T-cell (primary cell): ENCODE measurements around the gene TCP1. TPM values are rescaled to one million over a fixed set of nuclear protein-coding genes. Genes with fewer than 3 reads are reported as not detected.
"Not testable (repeated sequence)": the region's sequence is repeated elsewhere in the genome, so short reads cannot be mapped to it uniquely, and the experiment has no call there.

Source experiments
- ATAC-seq, 4 experiments: fragments of 200-7000 bp in 3 of 4; fragments of 150-1000 bp in 1 of 4; cut with Tn5 transposase; replicated peaks in 1 of 4; 1 replicate in 3 of 4; 2 replicates in 1 of 4; pipeline ENCODE4 v1.10.0; 2021; ENCODE audit warnings: moderate library complexity in 3 of 4, mild to moderate bottlenecking in 2 of 4, moderate number of reproducible peaks in 1 of 4
- CTCF ChIA-PET, 2 donors: fragments of 300-600 bp; sonication (Branson Sonifier 250); formaldehyde crosslinking; loops; one replicate each; lab custom pipeline; 2022; ENCODE audit warnings: antibody characterized with exemption in 2 of 2; lab: Charles Lee
- POLR2A ChIA-PET, 2 donors: fragments of 300-600 bp; sonication (Branson Sonifier 250); formaldehyde crosslinking; loops; one replicate each; lab custom pipeline; 2022; ENCODE audit warnings: antibody characterized with exemption in 2 of 2; lab: Charles Lee
- DNase-seq, 35 experiments: peaks; one replicate each; pipeline versions ENCODE4 v3.0.0 to v3.0.0-alpha.2; 2013 to 2023
- H3K27ac ChIP-seq: one replicate; pipeline ENCODE4 v1.5.1; 2013; ENCODE audit warnings: low read length
- H3K27me3 ChIP-seq, 2 experiments: replicated peaks in 1 of 2; 1 replicate in 1 of 2; 2 replicates in 1 of 2; pipeline versions ENCODE4 v1.6.1 to v1.7.0; 2013; ENCODE audit warnings: low read length in 1 of 2, mixed read lengths in 1 of 2; ENCODE audit not compliant: control insufficient read depth in 2 of 2, insufficient read depth in 2 of 2; ENCODE audit errors: extremely low read depth in 1 of 2
- H3K36me3 ChIP-seq, 2 donors: 1 replicate in 1 of 2; 2 replicates in 1 of 2; pipeline versions ENCODE4 v1.6.1 to v1.7.0; 2013; ENCODE audit warnings: low read length in 1 of 2; ENCODE audit not compliant: control insufficient read depth in 2 of 2, insufficient read depth in 1 of 2; ENCODE audit errors: extremely low read depth in 1 of 2
- H3K4me1 ChIP-seq, 2 experiments: 1 replicate in 1 of 2; 2 replicates in 1 of 2; pipeline versions ENCODE4 v1.6.1 to v1.7.0; 2013; ENCODE audit warnings: low read length in 2 of 2, mixed read lengths in 1 of 2; ENCODE audit not compliant: insufficient read depth in 2 of 2, control insufficient read depth in 1 of 2; ENCODE audit errors: extremely low read depth in 1 of 2
- H3K4me3 ChIP-seq, 2 donors: 1 replicate in 1 of 2; 2 replicates in 1 of 2; pipeline versions ENCODE4 v1.5.1 to v1.7.0; 2013; ENCODE audit warnings: mild to moderate bottlenecking in 2 of 2, low read length in 1 of 2, moderate library complexity in 1 of 2; ENCODE audit not compliant: control insufficient read depth in 1 of 2; ENCODE audit errors: extremely low read depth in 1 of 2
- H3K9me3 ChIP-seq: 2 replicates; pipeline ENCODE4 v1.7.0; 2013
- H3K27ac Mint-ChIP-seq, 2 donors: one replicate each; pipeline ENCODE4 v1.8.0; 2020 to 2021; ENCODE audit warnings: mild to moderate bottlenecking in 2 of 2, mixed read lengths in 2 of 2
- H3K27me3 Mint-ChIP-seq, 2 donors: one replicate each; pipeline ENCODE4 v1.8.0; 2021 to 2022; ENCODE audit warnings: mixed read lengths in 2 of 2
- H3K36me3 Mint-ChIP-seq: one replicate; pipeline ENCODE4 v1.8.0; 2021; ENCODE audit warnings: mixed read lengths
- H3K4me1 Mint-ChIP-seq, 3 donors: one replicate each; pipeline ENCODE4 v1.8.0; 2020 to 2022; ENCODE audit warnings: mixed read lengths in 3 of 3, mild to moderate bottlenecking in 1 of 3
- H3K4me3 Mint-ChIP-seq, 3 donors: one replicate each; pipeline ENCODE4 v1.8.0; 2020 to 2022; ENCODE audit warnings: mild to moderate bottlenecking in 3 of 3, mixed read lengths in 3 of 3, moderate library complexity in 3 of 3
- H3K9me3 Mint-ChIP-seq, 3 donors: one replicate each; pipeline ENCODE4 v1.8.0; 2020 to 2022; ENCODE audit warnings: mixed read lengths in 3 of 3
- WGBS: methylation state at CpG from one replicate; pipeline ENCODE4 v1.1.5; 2013; ENCODE audit warnings: missing lambda C conversion rate; ENCODE audit not compliant: insufficient coverage; 5-methylcytosine and 5-hydroxymethylcytosine counted together
- total RNA-seq, 35 experiments: library from RNA in 6 of 35; stranded (reverse) in 6 of 35; fragments of 120-200 nt in 1 of 35; gene quantifications; one replicate each; pipeline versions ENCODE4 v1.2.1 to v1.2.4 and lab custom pipeline; 2013 to 2026

Gene TCP1
- total RNA-seq, 5 donors from 2014 or later (not counting 1 experiment from before 2014, with no cell fraction given): 129 to 188 (median 146) TPM

DNA sequence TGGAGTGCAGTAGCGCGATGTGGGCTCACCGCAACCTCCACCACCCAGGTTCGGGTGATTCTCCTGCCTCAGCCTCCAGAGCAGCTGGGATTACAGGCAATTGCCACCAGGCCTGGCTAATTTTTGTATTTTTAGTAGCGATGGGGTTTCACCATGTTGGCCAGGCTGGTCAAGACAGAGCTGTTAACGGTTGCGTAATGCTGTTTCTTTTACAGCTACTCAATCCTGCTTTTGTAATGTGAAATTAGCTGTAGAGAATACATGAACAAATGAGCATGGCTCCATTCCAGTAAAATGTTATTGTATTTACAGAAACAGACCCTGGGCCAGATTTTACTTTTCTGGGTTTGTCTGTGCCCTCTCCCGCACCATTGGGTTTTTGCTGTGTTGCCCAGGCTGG lies 12.5 kb upstream of the TCP1 start:
- no peak overlapping the region for H3K4me3 Mint-ChIP-seq
- ATAC-seq (no peak), DNase-seq (no peak)
- ChIA-PET CTCF (interaction anchor here in 1 of 2 donors (0.6 kb wide), 1 partner anchor 18 kb away, joined by 5 read pairs; no protein-coding TSS in a partner anchor), POLR2A (interaction anchor here in 1 of 2 donors (0.6 kb wide), 1 partner anchor 78 kb away, joined by 3 read pairs; no protein-coding TSS in a partner anchor)
- H3K4me1 Mint-ChIP-seq: peaks cover 2 to 6% (median 3%) of the 10 kb centered on the region in 3 donors
- H3K27me3 Mint-ChIP-seq: no peaks in the 10 kb centered on the region
- no peak overlapping the region for H3K27ac Mint-ChIP-seq
- H3K9me3 ChIP-seq: no peaks in the 10 kb centered on the region
- H3K9me3 Mint-ChIP-seq: no peaks in the 10 kb centered on the region
- no peaks in the 10 kb centered on the region for H3K4me1 ChIP-seq
- no peak overlapping the region for H3K27ac ChIP-seq
- H3K36me3 ChIP-seq: peaks cover 0 to 30% of the 10 kb centered on the region in 2 donors
- H3K36me3 Mint-ChIP-seq: peaks cover 30% of the 10 kb centered on the region
- H3K4me3 ChIP-seq: no peak overlapping the region
- WGBS: 95% methylated on average over 4 of the region's 8 CpGs
- H3K27me3 ChIP-seq: no peaks in the 10 kb centered on the region

DNA sequence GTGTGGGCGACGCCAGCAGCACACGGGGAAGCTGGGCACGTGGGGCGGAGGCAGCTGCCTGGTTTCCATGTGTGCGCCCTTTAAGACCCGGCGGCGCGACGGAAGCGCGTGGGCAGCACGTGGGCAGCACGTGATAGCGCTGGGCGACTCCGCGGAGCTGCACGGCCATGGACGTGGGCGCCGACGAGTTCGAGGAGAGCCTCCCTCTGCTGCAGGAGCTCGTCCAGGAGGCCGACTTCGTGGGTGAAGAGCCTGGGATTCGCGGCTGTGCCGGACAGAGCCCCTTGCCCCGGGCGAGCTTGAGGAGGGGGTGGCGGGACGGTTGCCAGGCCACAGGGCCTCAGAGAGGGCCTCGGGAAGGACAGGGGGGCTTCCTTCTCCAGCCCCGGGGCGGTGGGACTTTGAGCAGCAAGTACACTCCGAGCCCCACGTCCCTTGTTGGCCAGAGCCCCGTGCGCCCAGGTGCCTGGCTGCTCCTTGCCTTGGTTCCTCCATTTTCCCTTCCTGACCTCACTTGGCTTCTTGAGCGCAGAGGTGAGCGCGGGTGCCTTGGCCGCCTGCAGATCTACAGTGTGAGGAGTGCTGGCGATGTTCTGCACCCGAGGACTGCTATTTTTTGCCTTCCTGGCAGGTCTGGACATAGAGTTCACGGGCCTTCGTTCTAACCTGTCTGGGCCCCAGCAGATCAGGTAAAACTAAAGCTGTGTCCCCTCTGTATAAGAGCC lies 10.9 kb upstream of the TCP1 start, which contains the start of gene PNLDC1:
PNLDC1 (plus strand) TSS at position 136 of the 725 bp plus-strand sequence; CDS start at position 168, 32 bp downstream.
- WGBS: 92% methylated on average over 41 of the region's 50 CpGs
- CTCF ChIA-PET: no interaction called here
- Mint-ChIP-seq H3K9me3 (no peaks in the 10 kb centered on the region), H3K36me3 (peaks cover 32% of the 10 kb centered on the region), H3K4me3 (peak within 1 kb of the TSS in 1 of 3 donors; percentile 39), H3K27me3 (no peaks in the 10 kb centered on the region), H3K4me1 (peaks cover 6 to 11% (median 11%) of the 10 kb centered on the region in 3 donors), H3K27ac (no peak within 1 kb of the TSS)
- Histone ChIP-seq H3K27me3 (no peaks in the 10 kb centered on the region), H3K36me3 (peaks cover 0 to 39% of the 10 kb centered on the region in 2 donors), H3K27ac (no peak within 1 kb of the TSS), H3K4me3 (no peak within 1 kb of the TSS), H3K9me3 (no peaks in the 10 kb centered on the region), H3K4me1 (peaks cover 0 to 3% of the 10 kb centered on the region in 2 experiments)
- ATAC-seq (peak in 1 of 4 experiments; percentile 59), DNase-seq (no peak)
- POLR2A ChIA-PET: no interaction called here

DNA sequence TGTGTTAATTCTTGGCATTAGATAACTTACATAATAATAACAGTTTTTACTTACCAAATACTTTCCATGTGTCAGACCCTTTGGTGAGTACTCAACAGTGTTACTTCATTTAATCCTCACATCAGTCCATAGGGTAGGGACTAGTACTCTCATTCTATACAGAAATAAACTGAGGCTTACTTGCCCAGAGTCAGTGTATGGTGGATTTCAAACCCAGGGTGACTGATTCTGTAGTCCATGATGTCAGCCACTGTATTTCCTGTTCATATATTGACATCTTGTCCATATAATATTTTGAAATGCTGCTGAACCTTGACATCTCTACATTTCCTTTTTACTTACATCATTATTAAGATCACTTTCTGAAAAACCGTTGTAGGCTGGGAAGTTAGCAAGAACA lies 8.2 kb upstream of the TCP1 start:
- ATAC-seq: no peak
- no peaks in the 10 kb centered on the region for H3K27me3 Mint-ChIP-seq
- H3K9me3 ChIP-seq: no peaks in the 10 kb centered on the region

DNA sequence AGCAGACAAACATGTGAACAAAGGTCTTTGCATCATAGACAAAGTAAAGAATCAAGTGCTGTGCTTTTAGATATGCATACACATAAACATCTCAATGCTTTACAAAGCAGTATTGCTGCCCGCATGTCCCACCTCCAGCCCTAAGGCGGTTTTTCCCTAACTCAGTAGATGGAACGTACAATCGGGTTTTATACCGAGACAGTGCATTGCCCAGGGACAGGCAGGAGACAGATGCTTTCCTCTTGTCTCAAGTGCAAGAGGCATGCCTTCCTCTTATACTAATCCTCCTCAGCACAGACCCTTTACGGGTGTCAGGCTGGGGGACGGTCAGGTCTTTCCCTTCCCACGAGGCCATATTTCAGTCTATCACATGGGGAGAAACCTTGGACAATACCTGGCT lies 5.6 kb upstream of the TCP1 start:
- H3K36me3 ChIP-seq: peaks cover 4 to 64% of the 10 kb centered on the region in 2 donors
- H3K27me3 ChIP-seq, H3K27me3 Mint-ChIP-seq, POLR2A ChIA-PET, H3K9me3 Mint-ChIP-seq, ATAC-seq, H3K4me3 Mint-ChIP-seq, DNase-seq, CTCF ChIA-PET, H3K9me3 ChIP-seq, H3K27ac ChIP-seq, H3K4me3 ChIP-seq, H3K27ac Mint-ChIP-seq: not testable (repeated sequence)
- H3K36me3 Mint-ChIP-seq: peaks cover 55% of the 10 kb centered on the region
- H3K4me1 Mint-ChIP-seq: peaks cover 45 to 49% (median 48%) of the 10 kb centered on the region in 3 donors
- peaks cover 16 to 25% of the 10 kb centered on the region in 2 experiments for H3K4me1 ChIP-seq
- 83% methylated on average over 7 of the region's 8 CpGs for WGBS

More for the DNA sequence above, 8.2 kb upstream of the TCP1 start:
- Mint-ChIP-seq H3K4me3 (no peak overlapping the region), H3K27ac (no peak overlapping the region), H3K36me3 (peaks cover 45% of the 10 kb centered on the region), H3K4me1 (peaks cover 25 to 27% (median 27%) of the 10 kb centered on the region in 3 donors), H3K9me3 (no peaks in the 10 kb centered on the region)
- CTCF ChIA-PET: no interaction called here
- POLR2A ChIA-PET: no interaction called here
- Histone ChIP-seq H3K36me3 (peaks cover 4 to 57% of the 10 kb centered on the region in 2 donors), H3K27me3 (no peaks in the 10 kb centered on the region), H3K27ac (no peak overlapping the region), H3K4me1 (peaks cover 0 to 7% of the 10 kb centered on the region in 2 experiments), H3K4me3 (no peak overlapping the region)
- whole genome bisulfite sequencing: no CpG with 5 or more reads among the region's 1 CpG
- no peak for DNase-seq

DNA sequence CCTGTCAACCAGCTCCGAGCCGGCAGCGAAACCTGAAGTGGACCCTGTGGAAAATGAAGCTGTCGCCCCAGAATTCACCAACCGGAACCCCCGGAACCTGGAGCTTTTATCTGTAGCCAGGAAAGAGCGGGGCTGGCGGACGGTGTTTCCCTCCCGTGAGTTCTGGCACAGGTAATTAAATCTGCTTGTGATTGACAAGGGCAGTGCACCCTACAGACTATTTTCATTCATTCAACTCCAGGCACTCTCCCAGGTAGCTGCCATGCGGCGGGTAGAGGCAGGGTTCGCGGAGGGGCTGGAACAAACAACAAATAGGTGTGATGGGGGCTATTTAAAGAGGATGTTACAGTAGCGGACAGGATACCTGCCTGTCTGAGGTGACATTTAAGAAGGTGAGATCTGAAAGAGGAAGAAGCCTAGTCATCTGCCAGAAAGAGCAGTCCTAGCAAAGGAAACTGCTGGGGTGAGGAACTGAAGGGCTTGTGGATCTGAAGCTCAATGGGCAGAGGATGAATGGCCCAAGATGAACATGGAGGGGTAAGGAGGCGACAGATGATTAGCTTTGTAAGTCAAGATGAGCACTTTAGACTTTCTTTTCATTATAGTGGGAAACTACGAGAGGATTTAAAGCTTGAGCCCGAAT lies 1.7 kb upstream of the TCP1 start:
- Histone ChIP-seq H3K27me3 (no peaks in the 10 kb centered on the region), H3K4me1 (peaks cover 23 to 32% of the 10 kb centered on the region in 2 experiments), H3K27ac (peak overlapping the region; percentile 96), H3K9me3 (no peaks in the 10 kb centered on the region), H3K4me3 (peak overlapping the region; percentile 96), H3K36me3 (peaks cover 4 to 45% of the 10 kb centered on the region in 2 donors)
- H3K27ac Mint-ChIP-seq: peak overlapping the region; percentile 97 to 99
- peak in 12 of 35 experiments; percentile 1 to 39 (median 7) for DNase-seq
- POLR2A ChIA-PET: interaction anchor here (0.6 to 2.4 kb wide), 11 partner anchors 21 to 674 kb away, joined by 3 to 24 read pairs (median 6); partner anchors contain the start of genes ACAT2 (in 1 of the 2) and SOD2 (in 1 of the 2)
- no peak for ATAC-seq
- H3K4me1 Mint-ChIP-seq: peaks cover 62 to 66% (median 63%) of the 10 kb centered on the region in 3 donors
- WGBS: 26% methylated on average over 15 of the region's 18 CpGs
- H3K9me3 Mint-ChIP-seq: no peaks in the 10 kb centered on the region
- CTCF ChIA-PET: interaction anchor here (0.5 to 2.4 kb wide), 10 partner anchors 29 to 1506 kb away, joined by 3 to 17 read pairs (median 6); partner anchors contain the start of genes ACAT2 (in 1 of the 2) and WTAP (in 1 of the 2)
- peak overlapping the region; percentile 96 to 99 (median 98) for H3K4me3 Mint-ChIP-seq
- H3K27me3 Mint-ChIP-seq: no peaks in the 10 kb centered on the region
- H3K36me3 Mint-ChIP-seq: peaks cover 39% of the 10 kb centered on the region
